Activated CD4-positive, alpha-beta T cell treated with anti-CD3 and anti-CD28 coated beads, Interleukin-2, Interleukin-4, amounts not matched to agents 100 ng/mL and 50 ng/mL, durations not matched to agents 16 hours and 8 hours (primary cell): Measurements from ENCODE around the gene ST14.

ENCODE experiments used
- DNase-seq: peaks from one replicate; pipeline ENCODE4 v3.0.0-alpha.2; 2020; ENCODE audit warnings: low spot score

The ST14 gene

DNA sequence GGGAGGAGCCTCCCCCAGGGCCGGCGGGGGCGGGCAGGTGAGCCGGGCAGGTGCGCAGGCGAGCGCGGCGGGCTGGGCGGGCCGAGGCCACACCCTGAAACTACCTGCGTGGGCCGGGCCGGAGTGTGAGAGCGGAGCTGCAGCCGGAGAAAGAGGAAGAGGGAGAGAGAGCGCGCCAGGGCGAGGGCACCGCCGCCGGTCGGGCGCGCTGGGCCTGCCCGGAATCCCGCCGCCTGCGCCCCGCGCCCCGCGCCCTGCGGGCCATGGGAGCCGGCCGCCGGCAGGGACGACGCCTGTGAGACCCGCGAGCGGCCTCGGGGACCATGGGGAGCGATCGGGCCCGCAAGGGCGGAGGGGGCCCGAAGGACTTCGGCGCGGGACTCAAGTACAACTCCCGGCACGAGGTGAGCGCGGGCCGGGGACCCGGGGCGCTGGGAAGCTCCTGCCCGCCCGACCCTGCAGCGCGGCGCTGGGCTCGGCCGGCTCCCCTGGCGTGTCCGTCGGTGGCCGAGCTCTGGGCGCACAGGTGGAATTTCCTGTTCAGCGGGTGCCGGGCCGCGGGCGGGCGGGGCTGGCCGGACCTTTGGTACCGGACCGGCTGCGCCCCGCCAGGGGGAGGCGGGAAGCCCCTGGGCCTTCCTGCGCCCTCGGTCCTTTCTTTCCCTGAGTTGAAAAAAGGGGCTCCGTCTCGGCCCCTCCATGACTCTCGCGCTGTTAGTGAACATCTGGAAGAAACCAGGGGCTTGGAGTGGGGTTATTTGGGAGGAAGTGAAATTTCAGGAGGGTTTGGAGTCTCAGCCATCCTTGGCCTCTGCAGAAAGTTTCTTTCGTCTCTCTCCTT, at the start of gene ST14:
Gene ST14, plus strand, starts transcription at position 126 of the 841 bp plus-strand sequence. Its CDS starts 198 bp downstream, at position 324.
- no peak for DNase-seq

DNA sequence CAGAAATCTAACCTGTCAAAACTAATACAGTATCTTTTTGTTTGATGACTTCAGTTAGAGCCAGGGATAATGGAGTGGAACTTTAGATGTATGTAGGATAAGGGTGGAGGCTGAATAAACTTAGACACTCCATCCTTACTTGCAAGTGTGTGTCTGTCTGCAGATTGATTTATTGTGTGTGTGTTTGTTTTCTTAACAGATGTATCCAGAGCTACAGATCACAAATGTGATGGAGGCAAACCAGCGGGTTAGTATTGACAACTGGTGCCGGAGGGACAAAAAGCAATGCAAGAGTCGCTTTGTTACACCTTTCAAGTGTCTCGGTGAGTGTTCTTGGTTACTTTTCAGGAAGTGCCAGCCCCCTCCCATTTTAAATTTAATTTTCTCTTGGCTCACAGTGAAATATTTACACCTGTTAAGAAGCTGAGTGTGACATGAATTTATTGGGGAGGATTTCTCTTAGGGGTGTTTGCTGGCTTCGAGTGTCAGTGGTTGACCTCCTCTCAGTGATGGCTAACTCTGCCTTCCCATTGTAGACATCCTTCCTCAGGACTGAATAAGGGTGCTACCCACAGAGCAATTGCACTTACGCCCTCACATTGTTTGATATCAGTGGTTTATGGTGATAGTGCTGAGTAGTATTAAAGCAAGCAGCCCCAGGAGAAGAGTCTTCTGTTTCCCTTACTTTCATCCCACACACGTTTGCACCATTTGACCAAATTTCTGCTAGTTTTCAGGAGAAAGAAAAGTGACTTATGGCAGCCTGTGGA, 49.1 kb upstream of the ST14 start:
- no peak for DNase-seq

DNA sequence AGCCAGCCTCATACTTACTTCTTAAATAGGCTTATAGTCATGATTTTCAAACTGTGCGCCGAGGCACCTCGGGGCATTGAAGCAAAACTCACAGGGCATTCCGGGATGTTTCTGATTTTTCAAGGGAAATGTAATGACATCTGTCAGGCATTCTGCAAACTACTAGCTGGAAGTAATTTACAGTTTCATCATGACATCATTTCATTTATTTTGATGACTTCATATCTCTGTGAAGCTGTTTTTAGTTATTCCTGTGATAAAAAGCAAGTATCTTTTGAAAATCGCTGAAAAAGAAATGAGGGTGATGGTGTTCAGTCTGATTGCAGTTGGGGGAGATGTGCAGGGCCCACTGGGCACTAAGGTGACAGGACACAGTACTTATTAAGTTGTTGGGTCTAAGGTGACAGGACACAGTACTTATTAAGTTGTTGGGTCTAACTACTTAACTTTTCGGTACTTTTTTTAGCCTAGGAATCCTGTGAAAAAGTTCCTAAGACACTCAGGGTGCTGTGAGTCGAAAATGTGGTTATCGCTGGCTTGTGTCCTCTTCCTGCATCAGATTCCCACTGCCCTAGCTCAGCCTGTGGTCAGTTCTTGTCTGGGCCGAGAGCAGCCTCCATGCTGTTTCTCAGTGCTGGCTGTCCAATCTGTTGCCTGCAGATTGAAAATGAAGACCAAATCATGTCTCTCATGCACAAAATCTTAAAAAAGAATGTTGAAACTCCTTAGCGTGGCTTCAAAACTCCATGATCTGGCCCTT, 47.3 kb upstream of the ST14 start:
- DNase-seq = no peak

DNA sequence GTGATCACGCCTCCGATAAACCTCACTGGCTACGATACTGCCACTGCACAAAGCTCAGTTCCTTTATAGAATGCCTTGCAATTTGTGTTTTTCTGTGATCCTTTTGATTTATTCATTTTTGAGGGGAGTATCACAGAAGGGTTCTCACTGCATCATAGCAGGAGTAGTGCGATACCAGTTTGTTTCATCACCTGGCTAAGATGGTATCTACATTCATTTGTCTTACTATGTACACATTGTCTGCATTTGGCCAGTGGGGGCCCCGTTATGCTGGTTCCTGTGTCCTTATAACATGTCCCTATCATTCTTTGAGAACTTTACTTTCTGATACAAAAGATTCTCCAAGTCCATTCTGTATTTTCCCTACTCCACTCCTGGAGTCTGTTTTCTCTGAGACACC, 45.3 kb upstream of the ST14 start:
- DNase-seq = no peak

DNA sequence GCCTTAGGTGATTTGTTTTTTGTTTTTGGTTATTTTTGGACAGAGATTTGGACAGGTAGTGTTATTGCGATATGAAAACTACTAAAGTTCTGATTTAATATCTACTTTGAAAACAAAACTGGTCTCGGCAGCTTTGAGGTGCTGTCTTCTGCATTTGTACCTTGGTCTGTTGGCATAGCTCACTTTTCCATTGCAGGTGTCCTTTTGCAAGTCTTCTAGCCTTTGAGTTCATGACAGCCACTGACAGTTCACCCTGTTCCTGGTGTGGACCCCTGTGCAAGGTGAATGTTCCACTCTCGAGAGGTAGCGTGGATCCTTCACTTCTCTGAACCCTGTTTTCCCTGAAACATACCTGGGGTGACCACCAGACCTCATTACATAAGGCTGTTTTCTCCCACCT, 44.9 kb upstream of the ST14 start:
- no peak for DNase-seq

DNA sequence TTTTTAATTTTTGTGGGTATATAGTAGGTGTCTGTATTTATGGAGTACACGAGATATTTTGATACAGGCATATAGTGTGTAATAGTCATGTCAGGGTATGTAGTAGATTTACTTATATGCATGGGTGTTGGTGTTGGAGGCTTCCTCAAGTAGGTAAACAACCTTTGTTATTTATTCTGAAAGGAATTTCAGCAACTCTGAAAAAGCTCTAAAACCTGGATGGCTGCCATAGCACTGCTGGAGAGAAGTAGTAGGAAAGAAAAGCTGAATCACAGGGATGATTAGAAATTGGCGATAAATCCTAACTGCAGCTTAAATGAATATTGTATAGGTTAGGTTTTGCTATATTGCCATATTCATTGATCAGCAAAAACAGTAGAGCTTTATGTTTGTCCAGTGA, 44.4 kb upstream of the ST14 start:
- DNase-seq = no peak

DNA sequence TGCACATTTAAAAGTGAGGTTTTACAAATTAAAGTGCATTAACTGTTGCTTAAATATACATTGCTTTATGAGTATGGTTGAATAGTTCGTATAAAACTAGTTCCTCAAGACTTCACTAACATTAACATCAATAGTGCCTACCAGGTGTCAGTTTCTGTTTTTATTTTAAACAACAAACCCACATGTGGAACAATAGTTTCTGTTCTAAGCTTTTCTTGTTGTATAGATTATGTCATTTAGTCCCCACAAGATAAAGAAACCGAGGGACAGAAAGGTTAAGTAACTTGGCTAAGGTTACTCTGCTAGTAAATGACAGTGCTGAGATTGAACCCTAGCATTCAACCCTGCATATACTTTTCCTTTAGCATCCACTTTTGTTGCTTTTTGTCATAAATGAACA, 41.4 kb upstream of the ST14 start:
- DNase-seq = peak; percentile 33

DNA sequence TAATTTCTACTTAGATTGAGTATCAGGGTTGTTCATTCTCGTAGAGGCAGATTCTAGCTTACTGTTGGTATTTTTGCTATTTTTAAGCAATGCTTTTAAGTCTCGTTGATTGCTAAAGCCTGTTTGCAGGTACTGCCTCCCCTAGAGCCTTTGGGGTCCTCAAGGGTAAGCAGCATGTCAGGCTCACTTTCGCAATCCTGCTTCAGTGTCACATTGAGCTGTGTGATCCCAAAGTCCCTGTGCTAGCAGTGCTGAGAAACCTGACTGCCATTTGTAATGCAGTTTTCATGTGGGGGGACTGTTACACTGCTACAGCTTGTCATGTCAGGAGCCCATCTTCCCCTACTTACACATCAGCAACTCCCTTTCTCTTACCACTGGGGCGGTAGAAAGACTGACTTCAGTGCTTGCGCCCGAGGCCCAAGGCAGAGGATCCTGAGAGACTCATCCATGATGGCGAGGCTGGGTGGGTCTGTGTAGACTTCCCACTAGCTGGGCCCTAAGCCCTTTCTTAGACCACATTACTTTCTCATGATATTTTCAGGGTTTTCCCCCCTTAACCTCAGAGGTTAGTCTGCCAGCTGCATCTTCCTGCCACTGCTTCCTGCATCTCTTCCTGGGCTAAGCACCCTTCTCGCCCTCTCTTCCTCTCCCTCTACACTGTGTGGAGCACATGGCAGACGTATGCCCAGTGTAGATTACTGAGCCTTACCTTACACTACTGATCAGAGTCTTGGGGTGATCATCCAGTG, 40.8 kb upstream of the ST14 start:
- peak; percentile 32 for DNase-seq

DNA sequence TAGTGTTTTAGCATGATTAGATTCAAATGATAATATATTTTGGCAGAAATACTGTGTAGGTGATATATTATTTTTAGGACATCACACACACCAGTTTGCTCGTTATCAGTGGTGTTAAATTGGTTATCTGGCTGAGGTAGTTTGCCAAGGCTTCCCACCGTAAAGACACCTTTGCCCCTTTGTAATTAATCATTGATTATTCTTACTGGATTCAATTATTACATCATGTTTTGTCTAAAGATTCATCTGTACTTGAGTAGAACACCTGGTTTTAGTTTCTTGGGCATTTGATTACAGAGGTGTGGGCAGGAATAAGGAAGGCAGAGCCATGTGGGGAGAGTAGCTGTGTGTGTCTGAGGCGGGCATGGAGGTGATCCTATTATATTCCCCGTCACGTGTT, 39.5 kb upstream of the ST14 start:
- no peak for DNase-seq

DNA sequence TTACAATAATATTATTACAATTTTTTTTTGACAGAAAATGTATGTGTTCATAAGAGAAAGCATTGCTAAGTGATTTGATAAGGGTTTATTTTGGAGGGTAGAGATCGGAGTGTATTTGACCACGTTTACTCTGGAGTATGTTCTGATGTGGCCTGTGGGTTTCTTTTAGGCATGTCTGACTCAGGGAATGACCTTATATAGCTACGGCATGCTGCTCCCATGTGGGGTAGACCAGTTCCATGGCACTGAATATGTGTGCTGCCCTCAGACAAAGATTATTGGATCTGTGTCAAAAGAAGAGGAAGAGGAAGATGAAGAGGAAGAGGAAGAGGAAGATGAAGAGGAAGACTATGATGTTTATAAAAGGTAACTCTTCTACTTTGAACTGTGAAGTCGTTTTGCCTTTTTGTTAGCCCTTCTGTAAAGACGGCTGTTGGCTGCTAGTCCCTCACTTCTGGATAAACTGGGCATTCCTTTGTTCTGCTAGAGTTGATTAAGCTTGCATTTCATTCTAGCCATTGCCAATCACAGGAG, 38.1 kb upstream of the ST14 start:
- no peak for DNase-seq

DNA sequence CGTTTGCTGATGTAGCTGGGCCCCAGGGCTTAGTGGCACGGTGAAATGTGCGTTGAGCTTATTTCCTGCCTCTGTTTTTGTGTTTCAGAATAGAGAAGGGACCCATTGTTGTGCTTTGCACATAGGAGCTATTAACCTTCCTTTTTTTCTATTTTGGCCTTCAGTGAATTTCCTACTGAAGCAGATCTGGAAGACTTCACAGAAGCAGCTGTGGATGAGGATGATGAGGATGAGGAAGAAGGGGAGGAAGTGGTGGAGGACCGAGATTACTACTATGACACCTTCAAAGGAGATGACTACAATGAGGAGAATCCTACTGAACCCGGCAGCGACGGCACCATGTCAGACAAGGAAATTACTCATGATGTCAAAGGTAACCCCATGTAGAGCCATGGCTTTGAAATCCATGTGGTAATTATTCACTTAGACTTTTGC, 37.4 kb upstream of the ST14 start:
- peak; percentile 57 for DNase-seq

DNA sequence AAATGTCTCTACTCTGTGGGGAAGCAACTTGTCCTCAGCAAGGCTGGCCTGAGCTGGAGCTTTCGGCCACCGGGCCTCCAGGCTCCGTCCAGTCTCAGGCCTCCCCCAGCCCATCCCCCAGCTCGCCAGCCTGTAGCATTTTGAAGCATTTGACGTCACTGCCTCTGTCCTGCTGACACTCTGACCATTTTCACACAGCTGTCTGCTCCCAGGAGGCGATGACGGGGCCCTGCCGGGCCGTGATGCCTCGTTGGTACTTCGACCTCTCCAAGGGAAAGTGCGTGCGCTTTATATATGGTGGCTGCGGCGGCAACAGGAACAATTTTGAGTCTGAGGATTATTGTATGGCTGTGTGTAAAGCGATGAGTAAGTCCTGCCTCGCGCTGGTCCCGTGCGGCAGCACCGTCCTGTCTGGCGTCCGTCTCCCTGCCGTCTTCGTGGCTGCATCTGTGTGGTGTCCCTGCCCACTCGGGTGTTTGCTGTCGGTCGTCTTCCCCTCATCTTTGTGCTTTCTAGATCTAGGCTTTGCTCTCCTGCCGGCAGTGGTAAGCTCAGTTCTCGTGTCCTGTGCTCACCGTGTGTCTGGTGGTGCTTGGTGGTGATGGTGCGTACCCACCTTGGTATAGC, 36.1 kb upstream of the ST14 start:
- DNase-seq = no peak

DNA sequence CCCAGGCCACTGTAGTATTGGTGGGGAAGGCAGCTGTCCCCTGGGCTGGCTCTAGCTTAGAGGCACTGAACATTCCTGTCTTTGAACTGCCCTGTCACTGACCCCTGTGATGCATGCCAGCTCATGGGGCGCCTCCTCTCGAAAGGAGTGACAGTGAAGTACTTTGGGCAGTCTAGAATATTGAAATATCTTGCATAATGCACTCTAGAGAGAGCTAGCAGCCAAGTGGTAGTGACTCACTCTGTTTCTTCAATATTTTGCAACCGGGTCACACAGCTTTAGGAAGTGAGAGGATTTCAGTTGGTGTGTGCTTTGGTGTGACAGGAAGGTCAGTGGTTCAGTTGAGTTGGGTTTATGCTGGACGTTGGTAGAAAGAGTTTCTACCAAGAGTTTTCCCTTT, 35.5 kb upstream of the ST14 start:
- no peak for DNase-seq

DNA sequence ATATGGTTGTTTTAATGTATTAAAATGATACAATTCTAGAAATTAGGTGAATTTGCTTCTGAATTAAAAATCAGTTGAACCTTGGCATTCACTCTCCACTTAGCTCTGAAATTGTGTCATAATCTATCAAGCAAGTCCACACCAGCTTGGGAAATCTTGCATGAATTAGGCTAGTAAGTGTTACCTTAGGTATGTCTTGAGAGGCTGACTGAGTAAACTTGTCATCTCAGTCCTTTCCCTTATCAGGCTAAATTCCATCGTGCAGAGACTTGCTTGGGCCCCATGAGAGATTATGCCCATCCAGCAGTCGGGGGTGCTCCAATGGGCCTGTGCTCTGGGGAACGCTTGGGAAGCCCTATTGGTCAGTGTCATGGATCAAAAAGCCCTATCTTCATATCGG, 33.9 kb upstream of the ST14 start:
- DNase-seq = no peak

DNA sequence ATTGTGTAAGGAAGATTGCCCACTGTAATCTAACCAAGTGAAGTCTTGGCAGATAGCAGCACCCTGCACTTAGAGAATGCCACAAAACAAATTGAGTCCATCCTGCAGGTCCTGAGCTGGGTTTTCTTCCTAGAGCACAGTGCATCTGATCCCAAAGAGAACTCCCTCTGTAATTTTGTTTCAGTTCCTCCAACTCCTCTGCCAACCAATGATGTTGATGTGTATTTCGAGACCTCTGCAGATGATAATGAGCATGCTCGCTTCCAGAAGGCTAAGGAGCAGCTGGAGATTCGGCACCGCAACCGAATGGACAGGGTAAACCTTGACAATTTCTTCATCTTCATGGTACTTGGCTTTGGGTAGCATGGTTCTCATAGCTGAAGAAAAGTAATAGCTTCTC, 33.1 kb upstream of the ST14 start:
- no peak for DNase-seq

DNA sequence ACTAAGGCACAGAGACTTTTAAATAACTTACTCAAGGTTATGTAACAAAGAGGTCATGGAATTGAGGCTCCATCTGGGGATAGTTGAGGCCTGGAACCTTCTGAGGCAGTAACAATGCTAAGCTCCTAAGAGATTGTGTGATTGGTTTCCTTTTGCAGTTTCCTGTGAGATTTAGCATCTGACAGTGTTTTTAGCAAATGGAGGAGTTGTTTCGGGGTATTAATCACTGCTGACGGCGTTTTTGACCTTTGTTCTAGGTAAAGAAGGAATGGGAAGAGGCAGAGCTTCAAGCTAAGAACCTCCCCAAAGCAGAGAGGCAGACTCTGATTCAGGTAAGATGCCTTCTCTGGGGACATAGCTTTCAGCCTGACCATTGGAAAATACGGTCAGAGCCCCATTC, 32.1 kb upstream of the ST14 start:
- DNase-seq = no peak

DNA sequence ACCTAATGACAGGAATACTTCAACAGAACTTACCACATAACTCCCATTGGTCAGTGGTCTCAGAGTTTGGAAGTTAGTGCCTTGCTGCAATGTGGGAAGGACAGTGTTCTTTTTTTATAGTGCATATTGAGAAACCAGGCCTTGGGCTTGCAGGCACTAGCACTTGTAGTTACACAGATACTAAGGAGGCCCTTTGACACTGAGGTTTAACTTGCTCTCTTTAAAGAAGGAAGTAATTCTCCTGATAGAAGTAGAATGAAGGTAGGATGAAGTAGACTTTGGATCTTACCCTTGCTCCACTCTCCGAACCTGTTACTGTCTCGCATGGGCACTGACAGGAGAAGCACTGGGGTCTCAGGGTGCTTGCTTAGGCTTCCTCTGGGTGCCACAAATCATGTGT, 31.0 kb upstream of the ST14 start:
- no peak for DNase-seq

DNA sequence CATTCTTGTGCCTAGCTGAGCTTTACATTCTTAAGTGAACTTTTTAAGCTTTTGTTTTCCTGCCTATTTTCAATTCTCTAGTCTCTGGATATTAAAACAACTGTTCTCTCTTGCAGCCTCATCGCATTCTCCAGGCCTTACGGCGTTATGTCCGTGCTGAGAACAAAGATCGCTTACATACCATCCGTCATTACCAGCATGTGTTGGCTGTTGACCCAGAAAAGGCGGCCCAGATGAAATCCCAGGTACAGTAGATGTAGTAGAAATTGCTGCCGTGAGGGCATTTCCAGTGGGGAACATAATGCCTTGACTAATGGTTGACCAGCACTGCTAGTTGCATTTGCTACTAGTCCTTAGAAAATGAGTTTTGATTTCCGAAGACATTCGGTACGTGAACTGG, 29.7 kb upstream of the ST14 start:
- DNase-seq = no peak

DNA sequence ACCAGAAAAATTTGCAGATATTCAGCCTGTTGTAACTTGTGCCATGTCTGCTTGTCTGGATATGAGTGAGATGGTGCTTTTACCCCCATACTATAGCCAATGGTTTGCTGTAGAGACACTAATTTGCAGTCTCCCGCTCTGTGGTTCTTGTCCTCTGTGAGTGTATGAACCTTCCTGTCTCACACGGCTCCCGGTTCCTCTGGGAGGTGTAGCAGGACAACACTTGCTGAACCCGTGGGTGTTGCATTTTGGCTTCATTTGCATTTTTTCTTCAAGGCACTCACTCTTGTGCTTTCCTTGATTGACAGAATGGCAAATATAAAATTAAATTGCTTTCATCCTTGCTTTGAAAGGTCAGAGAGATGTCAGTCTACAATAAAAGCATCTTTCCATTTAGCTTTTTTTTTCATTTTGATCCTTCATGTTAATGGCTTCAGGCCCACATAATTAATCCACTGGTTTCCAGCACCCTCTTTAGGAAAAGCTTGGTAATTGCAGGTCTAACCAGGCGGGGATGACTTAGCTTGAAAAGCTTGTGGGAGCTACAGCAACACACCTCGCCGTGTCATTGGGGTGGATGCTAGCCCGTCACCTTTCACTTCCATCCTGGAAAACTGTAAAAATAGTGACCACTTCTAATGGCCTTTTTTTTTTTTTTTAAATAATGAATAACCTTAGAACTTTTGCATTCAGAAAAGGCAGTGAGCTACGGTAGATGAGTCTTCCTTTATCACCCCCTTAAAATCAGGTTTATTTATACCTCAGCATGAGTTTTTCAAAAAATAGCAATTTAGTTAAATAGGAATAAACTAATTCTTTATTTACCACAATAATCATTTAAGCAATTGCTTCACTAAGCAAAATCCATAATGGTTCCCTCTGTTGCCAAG, 27.4 kb upstream of the ST14 start:
- DNase-seq = peak; percentile 69

DNA sequence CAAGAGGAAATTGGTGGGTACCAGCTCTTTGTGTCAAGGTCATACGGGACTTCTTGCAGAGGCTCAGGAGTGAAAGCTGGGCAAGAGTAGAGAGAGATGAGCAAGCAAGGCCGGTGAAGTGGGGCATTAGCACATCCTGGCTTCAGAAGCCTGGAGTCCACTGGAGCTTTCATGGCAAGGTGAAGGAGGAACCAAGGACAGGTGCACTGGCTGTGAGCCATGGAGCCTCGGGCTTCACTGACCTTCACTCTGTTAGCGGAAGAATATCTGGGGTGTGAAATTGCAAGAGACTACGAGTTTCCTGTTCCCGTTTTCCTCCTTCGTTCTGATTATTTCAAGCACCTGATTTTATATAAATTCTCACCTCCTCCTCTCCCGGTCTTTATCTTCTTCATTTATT, 25.9 kb upstream of the ST14 start:
- DNase-seq = no peak
